H1 (cell line): ENCODE results near the gene TIMM8B. TPM values are rescaled to one million over a fixed set of nuclear protein-coding genes. Genes with fewer than 3 reads are reported as not detected.

Experiments used
- ASH2L ChIP-seq: fragments of 200-600, 300-600 bp; sonication (generic); IDR thresholded peaks from one replicate; pipeline ENCODE4 v1.7.1; 2017; ENCODE audit warnings: low read length
- BCL11A ChIP-seq, 2 experiments: IDR thresholded peaks; one replicate each; pipeline ENCODE4 v1.6.1; 2011; ENCODE audit warnings: low read depth in 2 of 2, low read length in 2 of 2, mild to moderate bottlenecking in 2 of 2
- CBX8 ChIP-seq: fragments of 300-800, 300-1000 bp; sonication (generic); IDR thresholded peaks from 2 replicates; pipeline ENCODE4 v1.7.1; 2016; ENCODE audit warnings: low read depth, low read length, borderline replicate concordance
- CHD1 ChIP-seq: IDR thresholded peaks from 2 replicates; pipeline ENCODE4 v1.6.1; 2012; ENCODE audit warnings: low read depth, low read length, improper control_type of control experiment
- CHD2 ChIP-seq: IDR thresholded peaks from 2 replicates; pipeline ENCODE4 v1.6.1; 2012; ENCODE audit warnings: low read length, improper control_type of control experiment
- CREB1 ChIP-seq: IDR thresholded peaks from 2 replicates; pipeline ENCODE4 v1.6.1; 2012; ENCODE audit warnings: inconsistent platforms
- FOSL1 ChIP-seq: IDR thresholded peaks from 2 replicates; pipeline ENCODE4 v1.6.1; 2011; ENCODE audit warnings: mild to moderate bottlenecking, low read depth, low read length, moderate library complexity; ENCODE audit not compliant: insufficient read depth
- GTF2F1 ChIP-seq: IDR thresholded peaks from 2 replicates; pipeline ENCODE4 v1.6.1; 2012; ENCODE audit warnings: low read depth, low read length, improper control_type of control experiment, borderline replicate concordance
- KDM1A ChIP-seq: fragments of 200-600, 300-600 bp; sonication (generic); IDR thresholded peaks from 2 replicates; pipeline ENCODE4 v1.7.1; 2016; ENCODE audit warnings: mild to moderate bottlenecking, low read length, borderline replicate concordance
- KDM5A ChIP-seq: fragments of 200-600 bp; IDR thresholded peaks from 2 replicates; pipeline ENCODE4 v1.7.1; 2012; ENCODE audit warnings: mild to moderate bottlenecking, low read length, inconsistent platforms, mixed read lengths
- NRF1 ChIP-seq: IDR thresholded peaks from 2 replicates; pipeline ENCODE4 v1.6.1; 2011; ENCODE audit warnings: mild to moderate bottlenecking, low read depth, low read length, improper control_type of control experiment
- PHF8 ChIP-seq: fragments of 200-600 bp; sonication (generic); conservative IDR thresholded peaks from 2 replicates; pipeline ENCODE4 v1.7.1; 2012; ENCODE audit warnings: low read depth, mild to moderate bottlenecking, inconsistent platforms, low read length, moderate library complexity
- POLR2A ChIP-seq, 2 experiments: IDR thresholded peaks; 1 replicate in 1 of 2; 2 replicates in 1 of 2; pipeline ENCODE4 v1.6.1; 2011; ENCODE audit warnings: low read depth in 2 of 2, low read length in 2 of 2, mild to moderate bottlenecking in 2 of 2; ENCODE audit errors: control extremely low read depth in 1 of 2
- SIN3A ChIP-seq, 2 experiments: IDR thresholded peaks in 1 of 2; conservative IDR thresholded peaks in 1 of 2; 2 replicates each; pipeline ENCODE4 v1.6.1; 2011 to 2012; ENCODE audit warnings: low read length in 2 of 2, improper control_type of control experiment in 1 of 2, low read depth in 1 of 2, mild to moderate bottlenecking in 1 of 2
- TAF1 ChIP-seq: IDR thresholded peaks from 2 replicates; pipeline ENCODE4 v1.6.1; 2011; ENCODE audit warnings: mild to moderate bottlenecking, low read depth, low read length
- TAF7 ChIP-seq: optimal IDR thresholded peaks from 2 replicates; pipeline ENCODE3; 2011; ENCODE audit warnings: low read depth, mild to moderate bottlenecking, inconsistent platforms, low read length, moderate library complexity, borderline replicate concordance
- TBP ChIP-seq: IDR thresholded peaks from 2 replicates; pipeline ENCODE4 v1.6.1; 2011; ENCODE audit warnings: low read depth, low read length, improper control_type of control experiment
- TCF12 ChIP-seq: IDR thresholded peaks from 2 replicates; pipeline ENCODE4 v1.6.1; 2011; ENCODE audit warnings: low read depth, mild to moderate bottlenecking, low read length
- TEAD4 ChIP-seq: IDR thresholded peaks from 2 replicates; pipeline ENCODE4 v1.6.1; 2012; ENCODE audit warnings: low read depth, low read length, inconsistent platforms, mixed read lengths
- YY1 ChIP-seq: IDR thresholded peaks from 2 replicates; pipeline ENCODE4 v1.6.1; 2011; ENCODE audit warnings: low read depth, mild to moderate bottlenecking, low read length
- polyA plus RNA-seq, 7 experiments: library from polyadenylated mRNA; depleted of rRNA in 3 of 7; stranded (reverse) in 5 of 7; unstranded in 2 of 7; fragments of >200 nt in 5 of 7; fragments of 200-250 nt in 2 of 7; gene quantifications; 1 replicate in 5 of 7; 2 replicates in 1 of 7; 4 replicates in 1 of 7; pipeline versions ENCODE4 v1.2.1 to v1.2.3, GENCODE V29; 2011 to 2013; ENCODE audit warnings: missing spikeins in 2 of 7, mixed read lengths in 2 of 7
- total RNA-seq: library from RNA; stranded (reverse); fragmentation: NEBNext Ultra II Directional; extraction: Animal tissue kit (Norgen Biotek cat#: 25700); gene quantifications from 2 replicates; pipeline ENCODE4 v1.2.1, GENCODE V29; 2021
- TF ChIP-seq, protein P1 (sequence below), 3 experiments: IDR thresholded peaks; 1 replicate in 2 of 3; 2 replicates in 1 of 3; pipeline versions ENCODE4 v1.5.1 to v1.6.1; 2011; ENCODE audit warnings: low read length in 3 of 3, mild to moderate bottlenecking in 3 of 3, inconsistent platforms in 2 of 3, low read depth in 1 of 3, moderate library complexity in 1 of 3; ENCODE audit not compliant: insufficient read depth in 1 of 3; ENCODE audit errors: control extremely low read depth in 1 of 3
- TF ChIP-seq, protein P2 (sequence below): IDR thresholded peaks from 2 replicates; pipeline ENCODE4 v1.6.1; 2011; ENCODE audit warnings: low read depth, mild to moderate bottlenecking, low read length; ENCODE audit not compliant: insufficient read depth

TIMM8B gene
- total and polyA plus RNA-seq, 2 of the 8 experiments (the other 6 are each of a cell fraction or from before 2014, with no cell fraction given), result 93.7 to 143 TPM

DNA sequence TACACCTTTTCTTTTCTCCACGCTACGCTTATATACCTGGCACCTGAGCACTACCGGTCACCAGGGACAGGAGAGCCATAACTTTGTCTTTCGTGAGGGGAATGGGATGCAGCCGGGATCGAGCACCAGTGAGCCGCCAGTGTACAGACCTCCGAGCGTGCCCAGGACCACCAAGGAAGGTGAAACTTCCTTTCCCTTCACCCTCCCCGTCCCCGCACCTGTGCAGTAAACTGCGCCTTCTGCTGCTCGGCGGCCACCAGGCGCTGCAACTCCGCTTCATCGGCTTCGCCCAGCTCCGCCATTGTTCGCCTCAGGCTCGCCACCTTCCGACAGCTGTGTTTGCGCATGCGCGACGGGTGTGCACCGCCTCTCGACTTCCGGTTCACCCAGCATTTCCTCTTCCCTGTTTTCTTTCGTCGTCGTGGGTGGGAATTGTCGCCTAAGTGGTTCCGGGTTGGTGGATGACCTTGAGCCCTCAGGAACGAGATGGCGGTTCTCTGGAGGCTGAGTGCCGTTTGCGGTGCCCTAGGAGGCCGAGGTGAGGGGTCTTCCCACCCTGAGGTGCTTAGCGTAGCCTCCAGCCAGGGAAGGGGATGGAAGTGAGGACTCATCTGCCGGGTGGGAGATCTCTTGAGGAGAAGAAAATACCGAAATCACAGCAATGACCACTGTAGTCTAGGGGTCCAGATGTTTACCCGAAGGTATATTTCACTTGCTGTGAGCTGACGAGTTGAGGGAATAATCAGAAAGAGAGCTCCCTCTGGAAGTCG lies at the start of gene TIMM8B, which contains the start of gene SDHD (continued):
- peak; percentile 92 for TF ChIP-seq TAF1
- peak; percentile 74 for TF ChIP-seq CHD2
- TF ChIP-seq FOSL1, result no peak
- peak; percentile 87 for TF ChIP-seq TAF7
- TF ChIP-seq SIN3A (conservative IDR thresholded peaks at IDR 0.05 in 1 of 2, IDR thresholded peaks at IDR 0.05 in 1 of 2; ENCODE audit: low read depth in 1 of 2, low read length in 2 of 2), result peak in 1 of 2 experiments; percentile 40; a peak in 2 of 4 replicates
- TF ChIP-seq, protein P1, sequence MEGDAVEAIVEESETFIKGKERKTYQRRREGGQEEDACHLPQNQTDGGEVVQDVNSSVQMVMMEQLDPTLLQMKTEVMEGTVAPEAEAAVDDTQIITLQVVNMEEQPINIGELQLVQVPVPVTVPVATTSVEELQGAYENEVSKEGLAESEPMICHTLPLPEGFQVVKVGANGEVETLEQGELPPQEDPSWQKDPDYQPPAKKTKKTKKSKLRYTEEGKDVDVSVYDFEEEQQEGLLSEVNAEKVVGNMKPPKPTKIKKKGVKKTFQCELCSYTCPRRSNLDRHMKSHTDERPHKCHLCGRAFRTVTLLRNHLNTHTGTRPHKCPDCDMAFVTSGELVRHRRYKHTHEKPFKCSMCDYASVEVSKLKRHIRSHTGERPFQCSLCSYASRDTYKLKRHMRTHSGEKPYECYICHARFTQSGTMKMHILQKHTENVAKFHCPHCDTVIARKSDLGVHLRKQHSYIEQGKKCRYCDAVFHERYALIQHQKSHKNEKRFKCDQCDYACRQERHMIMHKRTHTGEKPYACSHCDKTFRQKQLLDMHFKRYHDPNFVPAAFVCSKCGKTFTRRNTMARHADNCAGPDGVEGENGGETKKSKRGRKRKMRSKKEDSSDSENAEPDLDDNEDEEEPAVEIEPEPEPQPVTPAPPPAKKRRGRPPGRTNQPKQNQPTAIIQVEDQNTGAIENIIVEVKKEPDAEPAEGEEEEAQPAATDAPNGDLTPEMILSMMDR (IDR thresholded peaks at IDR 0.05; ENCODE audit: control extremely low read depth in 1 of 3, insufficient read depth in 1 of 3, low read depth in 1 of 3, low read length in 3 of 3), result peak in 1 of 3 experiments; percentile 17; a peak in 2 of 4 replicates
- TF ChIP-seq KDM1A, result no peak
- peak; percentile 28 to 61; a peak in 2 of 3 replicates for TF ChIP-seq POLR2A (IDR thresholded peaks at IDR 0.05; ENCODE audit: control extremely low read depth in 1 of 2, low read depth in 2 of 2, low read length in 2 of 2)
- TF ChIP-seq PHF8, result peak; percentile 81
- peak; percentile 83; the same call in 1 of the 2 replicates for TF ChIP-seq KDM5A
- peak; percentile 57; the same call in 1 of the 2 replicates for TF ChIP-seq TEAD4
- TF ChIP-seq BCL11A (IDR thresholded peaks at IDR 0.05; ENCODE audit: low read depth in 2 of 2, low read length in 2 of 2), result no peak
- TF ChIP-seq CHD1, result no peak
- no peak; the same call in 1 of the 2 replicates for TF ChIP-seq GTF2F1
- TF ChIP-seq CBX8, result no peak
- TF ChIP-seq NRF1, result peak; percentile 79
- TF ChIP-seq TCF12, result no peak
- TF ChIP-seq, protein P2, sequence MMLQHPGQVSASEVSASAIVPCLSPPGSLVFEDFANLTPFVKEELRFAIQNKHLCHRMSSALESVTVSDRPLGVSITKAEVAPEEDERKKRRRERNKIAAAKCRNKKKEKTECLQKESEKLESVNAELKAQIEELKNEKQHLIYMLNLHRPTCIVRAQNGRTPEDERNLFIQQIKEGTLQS, result no peak
- peak; percentile 96 for TF ChIP-seq YY1
- TF ChIP-seq ASH2L, result peak; percentile 56
- TF ChIP-seq TBP, result peak; percentile 87
- TF ChIP-seq CREB1, result peak; percentile 56
